Inflammatory macrophage treated with lipopolysaccharide for 1 hour (primary cell): Measurements from ENCODE around the gene CORO1C.

Source experiments
- DNase-seq, 2 donors: peaks; one replicate each; pipeline ENCODE4 v3.0.0-alpha.2; 2020 to 2022

The CORO1C gene

DNA sequence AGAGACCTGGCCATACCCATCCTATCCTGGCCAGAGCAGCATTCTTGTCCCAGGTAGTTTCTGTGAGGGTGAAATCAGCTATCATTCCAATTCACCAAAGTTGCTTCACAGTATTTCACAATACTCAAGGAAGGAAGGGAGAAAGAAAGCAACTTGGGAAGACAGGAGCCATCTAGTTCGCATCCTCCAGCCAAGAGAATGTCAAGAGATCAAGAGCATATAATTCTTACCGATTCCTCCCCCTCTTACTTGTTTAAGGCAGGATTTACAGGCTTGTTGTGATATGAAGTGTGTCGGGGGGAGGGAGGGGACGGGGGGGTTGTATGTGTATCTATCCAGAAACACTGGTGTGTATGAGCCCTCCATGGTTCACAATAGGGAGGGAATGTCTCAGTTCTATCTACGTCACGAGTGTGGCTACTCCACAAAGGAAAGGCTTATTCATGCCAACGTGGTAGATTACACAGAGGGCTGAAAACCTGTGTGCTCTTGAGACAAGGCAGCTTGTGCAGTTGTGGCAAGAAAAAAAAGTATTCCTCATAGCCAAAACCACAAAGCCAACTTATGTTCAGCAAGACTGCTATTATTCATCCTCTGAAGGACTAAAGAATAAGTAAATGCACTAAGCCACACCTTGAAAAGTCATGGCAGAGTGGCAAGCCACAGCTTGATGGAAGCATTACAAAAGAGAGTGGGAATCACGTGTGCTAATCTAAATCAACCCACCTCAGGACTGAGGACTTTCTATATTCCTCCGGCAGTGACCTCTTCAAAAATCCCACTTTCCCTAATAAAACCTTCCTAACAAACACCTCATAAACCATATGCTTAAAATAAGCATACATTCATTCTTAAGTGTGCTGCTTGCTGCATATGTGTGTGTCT is 35.0 kb downstream of the CORO1C start:
- DNase-seq: peak in 1 of 2 donors; percentile 64

DNA sequence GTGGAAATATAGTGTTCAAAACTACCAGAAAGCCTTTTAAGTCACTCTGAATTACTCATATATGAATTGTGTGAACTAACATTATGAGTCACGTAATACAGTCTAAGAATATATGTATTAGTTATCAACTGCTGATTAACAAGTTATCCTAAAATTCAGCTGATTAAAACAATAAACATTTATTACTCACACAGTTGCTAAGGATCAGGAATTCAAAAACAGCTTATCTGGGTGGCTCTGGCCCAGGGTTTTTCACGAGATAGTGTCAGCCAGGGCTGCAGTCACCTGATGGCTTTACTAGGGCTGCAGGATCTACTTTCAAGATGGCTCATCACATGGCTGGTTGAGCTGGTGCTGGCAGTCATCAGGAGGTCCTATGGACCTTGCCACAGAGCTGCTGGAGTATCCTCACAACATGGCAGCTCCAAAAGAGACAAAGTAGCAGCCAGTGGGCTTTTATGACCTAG is 36.5 kb downstream of the CORO1C start:
- DNase-seq: peak in 1 of 2 donors; percentile 27

DNA sequence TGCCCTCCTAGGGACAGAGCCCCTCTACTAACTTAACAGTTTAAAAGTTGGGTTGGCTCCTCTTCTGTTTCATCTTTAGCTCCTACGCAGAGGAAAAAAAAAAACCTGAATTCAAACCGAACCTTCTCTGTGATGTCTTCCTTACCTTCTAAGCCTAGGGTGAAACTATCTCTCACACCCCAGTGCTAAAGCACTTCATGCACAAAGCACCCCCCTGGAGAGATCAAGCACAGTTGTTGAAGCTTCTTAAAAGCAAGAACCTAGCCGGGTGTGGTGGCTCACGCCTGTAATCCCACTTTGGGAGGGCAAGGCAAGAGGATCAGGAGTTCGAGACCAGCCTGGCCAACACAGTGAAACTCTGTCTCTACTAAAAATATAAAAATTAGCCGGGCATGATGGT is 37.6 kb downstream of the CORO1C start:
- DNase-seq: no peak

DNA sequence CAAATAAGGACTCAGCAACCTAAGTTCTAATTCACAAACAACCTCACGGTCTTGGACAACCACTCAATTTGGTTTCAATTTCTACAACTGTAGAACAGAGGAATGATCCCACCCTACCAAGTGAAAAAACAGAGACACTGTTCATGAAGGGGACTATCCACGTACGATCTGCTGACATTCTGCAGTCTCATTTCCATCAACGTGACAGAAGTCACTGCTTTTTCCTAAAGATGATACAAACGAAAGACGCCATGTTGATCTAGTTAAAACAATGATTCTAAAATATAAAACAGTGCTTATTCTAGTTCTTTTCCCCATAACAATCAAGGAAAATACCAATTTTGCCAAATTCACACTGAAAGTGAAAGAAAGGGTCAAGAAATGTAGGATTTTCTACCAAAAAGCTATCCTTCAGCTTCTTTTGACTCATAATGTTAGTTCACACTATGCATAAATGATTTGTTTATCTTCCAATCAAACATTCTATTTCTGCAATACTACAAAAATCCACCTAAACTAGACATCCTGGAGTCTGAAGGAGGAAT is 38.1 kb downstream of the CORO1C start:
- no peak for DNase-seq

DNA sequence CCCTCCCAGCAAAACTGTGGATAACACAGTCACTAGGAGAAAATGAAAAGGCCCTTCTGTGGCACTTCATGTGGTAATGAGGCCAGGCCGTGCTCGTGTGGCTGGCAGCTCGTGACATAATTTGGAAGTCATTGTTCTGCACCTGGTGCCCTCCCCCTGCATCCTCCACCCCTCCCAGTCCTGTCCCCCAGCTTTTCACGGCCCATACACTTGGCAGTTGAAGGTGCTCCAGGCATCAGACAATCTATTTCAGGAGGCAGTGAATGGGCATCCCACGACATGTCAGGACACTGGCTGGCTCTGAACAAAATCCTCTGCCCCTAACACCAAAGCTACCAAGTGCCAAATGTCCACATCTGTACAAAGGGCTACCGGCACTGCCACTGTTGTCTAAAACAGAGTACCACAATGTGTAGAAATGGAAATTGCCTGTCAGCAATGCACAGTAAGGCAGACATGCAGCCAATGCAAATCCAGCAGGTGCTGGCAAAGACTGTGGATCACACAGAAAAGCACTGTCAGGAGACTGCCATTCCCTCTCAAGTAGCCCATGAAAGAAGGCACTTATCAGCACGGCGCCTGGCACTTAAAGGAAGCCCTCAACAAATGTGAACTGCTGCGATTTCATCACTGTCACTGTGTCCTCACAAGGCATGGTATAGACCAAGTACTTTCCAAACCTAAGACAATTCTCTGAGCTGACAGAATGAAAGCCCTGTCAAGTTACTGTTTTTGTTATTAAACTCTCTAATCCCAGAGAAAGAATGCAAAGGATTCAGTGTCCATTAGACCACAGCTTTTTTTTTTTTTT is 39.1 kb downstream of the CORO1C start:
- DNase-seq: peak; percentile 68 to 75

DNA sequence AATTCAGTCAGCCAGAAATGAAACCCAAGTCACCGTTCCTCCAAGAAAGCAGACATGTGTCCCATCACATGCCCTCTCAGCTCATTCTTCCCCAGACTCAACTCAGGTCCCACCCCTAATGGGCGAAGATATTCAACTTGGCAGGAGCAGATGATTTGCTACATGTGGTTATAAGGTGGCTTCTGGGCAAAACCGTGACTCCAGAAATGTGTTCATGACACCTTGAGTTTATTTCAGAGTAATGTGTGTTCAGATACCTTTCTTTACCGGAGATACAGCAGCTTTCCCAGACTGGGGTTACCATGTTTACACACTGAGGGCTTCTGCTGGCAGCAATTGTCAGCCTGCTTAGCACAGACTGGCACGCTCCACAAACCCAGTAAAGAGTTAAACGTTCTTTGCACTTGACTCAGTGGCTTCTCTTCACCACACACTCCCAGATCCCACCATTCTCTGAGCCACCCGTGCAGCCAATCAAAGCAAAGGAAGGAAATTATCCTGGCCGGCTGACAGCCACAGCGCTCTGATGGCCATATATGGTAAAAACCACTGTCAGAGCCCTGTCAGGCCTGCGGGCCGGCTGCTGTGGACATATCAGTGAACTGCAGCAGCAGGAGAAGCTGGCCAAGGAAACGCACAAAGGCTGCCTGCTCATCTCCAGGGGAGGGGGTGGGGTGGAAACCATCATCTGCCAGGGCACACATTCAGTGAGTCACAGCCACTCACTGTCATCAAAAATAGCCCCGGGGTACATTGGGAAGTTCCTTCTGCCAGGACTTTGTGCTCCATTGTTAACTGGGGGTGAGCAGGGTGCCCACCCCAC is 39.9 kb downstream of the CORO1C start:
- DNase-seq: peak; percentile 91 to 93

DNA sequence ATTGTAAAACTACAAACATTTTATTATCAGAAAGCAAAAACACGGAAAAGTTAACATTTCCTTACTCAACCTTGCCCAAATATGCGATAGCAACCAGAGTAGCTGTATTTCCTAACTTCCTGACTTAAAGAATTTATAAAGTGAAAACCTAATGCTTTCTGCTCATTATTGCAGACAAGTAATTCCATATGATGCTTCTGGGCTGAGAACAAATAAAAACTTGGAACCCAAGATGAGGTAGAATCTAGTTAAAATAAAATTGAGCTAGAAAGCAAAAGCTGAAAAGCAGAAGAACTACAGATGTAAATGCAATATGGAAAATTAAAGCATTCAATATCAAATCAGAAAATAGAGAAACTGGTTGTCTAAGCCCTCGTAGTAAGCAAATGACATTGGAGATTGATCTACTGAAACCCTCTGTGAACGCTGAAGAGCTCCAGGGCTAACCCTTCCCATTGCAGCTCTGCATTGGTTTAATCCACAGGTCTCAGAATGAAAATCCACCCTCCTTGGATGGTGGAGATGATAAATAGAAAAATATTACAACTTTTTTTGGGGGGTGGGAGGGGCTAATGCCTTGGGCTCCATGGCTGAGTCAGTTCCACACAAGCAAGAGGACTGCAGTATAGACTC is 40.7 kb downstream of the CORO1C start:
- no peak for DNase-seq

DNA sequence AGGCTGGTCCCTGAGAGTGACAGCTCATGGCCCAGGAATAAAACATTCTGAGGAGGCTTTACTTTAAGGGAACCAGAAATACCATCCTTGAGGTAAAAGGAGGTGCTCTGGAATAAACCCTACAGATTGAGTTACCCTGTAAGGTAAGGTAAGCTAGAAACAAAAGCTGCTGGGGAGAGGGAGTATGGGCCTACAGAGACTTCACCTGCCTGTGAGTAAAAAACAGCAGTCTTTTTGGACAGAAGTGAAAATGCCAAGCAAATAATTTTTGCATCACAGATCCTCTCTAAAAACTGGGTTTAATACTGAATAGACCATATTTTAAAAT is 41.2 kb downstream of the CORO1C start:
- DNase-seq: no peak

DNA sequence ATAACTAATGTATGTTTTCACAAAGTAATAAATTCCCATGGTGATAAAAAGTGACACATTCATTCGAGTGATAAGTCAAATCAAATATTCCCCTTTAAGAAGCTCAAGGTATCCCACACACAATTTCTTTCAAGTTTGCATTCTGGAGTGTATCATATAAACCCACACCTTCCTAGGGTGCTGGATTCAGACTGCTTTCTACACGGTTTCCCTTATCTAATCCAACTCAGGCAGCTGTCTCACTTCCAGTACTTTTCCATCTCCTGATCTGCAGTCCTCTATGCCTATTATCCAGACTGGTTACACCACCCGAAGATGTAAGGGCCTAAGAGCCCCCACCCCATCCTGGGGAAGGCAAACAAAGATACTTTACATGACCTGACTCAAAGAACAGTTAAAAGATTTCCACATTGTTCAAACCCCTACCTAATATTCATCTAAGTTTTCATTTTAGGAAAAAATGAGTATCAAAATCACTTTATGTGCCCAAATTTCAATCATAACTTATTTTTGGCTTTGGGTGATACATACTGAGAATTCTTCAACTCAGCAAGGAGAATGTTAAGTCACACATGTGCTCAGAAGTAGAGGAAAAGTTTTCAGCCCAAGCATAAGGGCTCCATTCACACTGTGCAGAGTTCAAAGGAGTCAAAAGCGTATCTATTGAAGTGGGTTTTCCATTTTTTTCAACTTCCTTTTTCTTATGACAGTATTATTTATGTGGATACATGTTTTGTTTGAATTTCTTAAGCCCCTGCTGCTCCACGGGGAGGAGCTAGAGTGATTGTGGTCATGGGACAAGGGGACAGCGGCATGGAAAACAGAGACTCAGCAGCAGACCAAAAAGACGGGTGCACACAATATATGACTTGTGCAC is 41.8 kb downstream of the CORO1C start:
- peak; percentile 78 to 90 for DNase-seq

DNA sequence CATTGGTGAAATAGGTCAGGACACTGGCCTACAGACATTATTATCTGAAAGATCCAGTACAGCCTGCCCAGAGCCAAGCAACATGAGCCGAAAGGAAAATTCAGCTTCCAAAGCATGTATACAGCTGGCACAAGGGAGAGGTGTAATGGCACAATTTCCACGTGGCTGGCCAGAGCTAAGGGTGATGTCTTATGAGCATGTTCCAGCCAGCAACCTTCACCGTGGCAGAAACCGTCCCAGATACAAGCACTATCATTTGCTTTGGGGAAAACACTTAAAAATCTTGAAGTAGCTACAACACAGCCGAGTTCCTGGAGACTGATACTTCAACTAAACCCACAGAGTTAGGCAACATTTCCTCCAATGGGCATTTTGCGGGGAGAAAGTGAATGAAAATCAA is 44.5 kb downstream of the CORO1C start:
- DNase-seq: no peak

DNA sequence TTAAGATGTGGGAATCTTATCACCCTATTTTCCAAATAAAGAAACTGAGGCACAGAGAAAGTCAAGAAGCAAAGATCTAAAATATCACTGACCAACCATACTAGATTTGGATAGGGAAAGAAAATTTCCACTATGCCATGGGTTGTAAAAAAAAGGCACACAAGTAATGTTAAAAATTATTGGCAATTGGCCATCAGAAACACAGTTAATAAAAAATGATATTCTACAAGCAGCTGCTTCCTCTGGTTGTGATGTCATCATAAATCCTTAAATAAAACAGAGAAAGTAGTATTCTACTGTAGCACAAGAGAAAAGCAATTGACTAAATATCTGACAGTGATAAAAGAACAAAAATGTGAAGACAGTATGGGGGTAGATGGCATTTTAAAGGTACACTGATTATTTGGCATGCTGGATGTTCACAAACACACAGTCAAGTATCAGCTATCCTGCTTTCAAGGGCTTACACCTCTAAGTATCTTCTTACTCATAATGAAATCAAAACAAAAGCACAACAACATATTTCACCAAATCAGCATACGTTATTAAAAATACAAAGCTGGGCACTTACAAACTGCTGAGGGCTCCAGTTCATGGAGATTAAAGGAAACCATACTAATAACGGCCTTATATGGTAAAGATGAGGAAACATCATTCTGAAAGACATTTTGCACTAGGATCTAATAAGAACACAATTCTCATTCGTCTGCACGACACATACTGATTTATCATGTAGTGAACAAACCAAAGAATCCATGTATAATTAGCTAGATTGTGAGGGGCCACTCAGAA is 45.7 kb downstream of the CORO1C start:
- no peak for DNase-seq

DNA sequence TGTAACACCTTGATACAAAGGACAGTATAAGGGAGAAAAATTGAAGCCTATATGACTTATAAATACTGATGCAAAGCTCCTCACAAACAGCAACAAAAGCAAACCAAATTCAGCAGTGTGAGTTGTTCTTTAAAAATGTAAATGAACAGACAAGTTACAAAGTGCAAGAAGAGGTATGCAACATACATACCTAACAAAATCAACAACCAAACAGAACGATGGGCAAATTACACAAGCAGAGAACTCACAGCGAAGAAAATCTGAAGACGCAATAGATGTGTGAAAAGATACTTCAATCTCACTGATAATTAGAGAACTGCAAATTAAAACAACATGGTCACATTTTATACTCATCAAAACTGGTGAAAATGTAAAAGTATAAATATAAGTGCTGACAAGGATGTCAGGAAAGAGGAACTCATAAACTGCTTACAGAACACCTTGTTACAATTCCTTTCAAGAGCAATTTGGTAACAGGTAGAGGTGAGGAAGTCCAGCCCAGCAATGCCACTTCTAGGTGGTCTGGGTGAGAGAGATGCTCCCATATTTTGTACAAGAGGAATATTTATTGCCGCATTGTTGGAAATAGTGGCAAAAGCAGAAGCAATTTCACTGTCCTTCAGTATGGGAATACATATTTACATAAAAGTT is 47.3 kb downstream of the CORO1C start:
- no peak for DNase-seq

DNA sequence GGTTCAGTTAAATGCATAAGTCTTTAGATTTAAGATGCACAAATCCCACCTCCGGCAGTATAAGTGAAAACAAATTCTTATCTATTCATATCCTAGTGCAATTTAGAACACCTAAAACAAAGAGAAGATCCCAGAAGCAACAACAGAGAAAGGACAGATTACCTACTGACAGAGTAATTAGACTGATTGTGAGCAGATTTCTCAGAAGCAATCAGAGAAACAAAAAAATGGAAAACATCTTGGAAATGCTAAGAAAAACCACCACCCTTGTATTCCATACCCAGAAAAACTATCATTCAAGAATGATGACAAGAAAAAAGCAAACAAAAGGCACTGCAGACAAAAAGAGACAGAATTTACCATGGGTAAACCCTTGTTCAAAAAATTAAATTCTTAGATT is 50.0 kb downstream of the CORO1C start:
- no peak for DNase-seq

DNA sequence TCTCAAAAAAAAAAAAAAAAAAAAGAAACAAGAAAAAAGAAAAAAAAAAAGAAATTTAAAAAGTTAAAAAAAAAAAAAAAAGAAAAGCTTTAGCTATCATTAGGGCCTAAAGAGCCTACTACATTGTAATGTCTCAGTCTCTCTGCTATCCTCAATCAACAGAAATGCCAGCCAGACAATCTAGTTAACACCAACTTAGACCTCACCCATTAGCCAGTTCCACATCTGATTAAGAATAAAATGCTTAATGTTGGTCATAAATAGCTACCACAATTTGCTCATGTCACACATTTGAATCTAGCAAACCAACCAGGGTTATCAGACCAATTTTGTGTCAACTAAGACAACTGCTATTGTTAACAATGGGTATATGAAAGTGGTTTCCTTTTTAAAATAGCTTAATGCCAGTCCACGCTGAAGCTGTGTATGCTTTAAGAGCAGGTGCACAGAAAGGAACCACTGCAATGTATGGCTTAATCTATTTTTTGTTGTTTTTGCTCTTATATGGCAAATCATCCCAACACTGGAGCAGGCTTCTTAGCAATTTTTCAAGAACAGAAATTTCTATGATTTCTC is 52.1 kb downstream of the CORO1C start:
- no peak for DNase-seq

DNA sequence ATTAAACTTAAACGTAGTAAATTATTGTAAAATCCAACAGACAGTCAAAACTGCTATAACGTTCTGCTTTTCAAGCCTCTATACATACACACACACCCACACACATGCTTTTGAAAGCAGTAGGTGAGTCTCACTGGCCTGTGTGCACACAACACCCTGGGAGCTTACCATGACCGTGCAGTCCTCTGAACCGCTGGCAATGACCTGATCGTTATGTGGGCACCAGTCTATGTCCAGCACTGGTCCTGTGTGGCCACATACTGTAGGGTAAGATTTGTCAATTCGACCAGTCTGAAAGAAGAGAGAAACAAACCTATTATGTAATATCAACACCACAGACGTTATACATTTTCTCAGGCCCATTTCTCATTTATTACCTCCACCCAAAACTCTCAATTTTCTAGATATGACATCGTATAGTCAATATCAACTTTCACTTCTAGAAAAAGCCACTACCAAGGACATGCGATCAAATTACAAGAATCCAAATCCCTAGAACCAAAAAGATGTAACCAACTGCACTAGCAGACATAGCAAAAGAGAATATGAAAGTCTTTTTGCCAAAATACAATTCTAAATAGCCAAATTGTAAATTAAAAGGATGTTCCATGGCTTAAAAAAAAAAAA is 53.1 kb downstream of the CORO1C start:
- DNase-seq: peak in 1 of 2 donors; percentile 56

DNA sequence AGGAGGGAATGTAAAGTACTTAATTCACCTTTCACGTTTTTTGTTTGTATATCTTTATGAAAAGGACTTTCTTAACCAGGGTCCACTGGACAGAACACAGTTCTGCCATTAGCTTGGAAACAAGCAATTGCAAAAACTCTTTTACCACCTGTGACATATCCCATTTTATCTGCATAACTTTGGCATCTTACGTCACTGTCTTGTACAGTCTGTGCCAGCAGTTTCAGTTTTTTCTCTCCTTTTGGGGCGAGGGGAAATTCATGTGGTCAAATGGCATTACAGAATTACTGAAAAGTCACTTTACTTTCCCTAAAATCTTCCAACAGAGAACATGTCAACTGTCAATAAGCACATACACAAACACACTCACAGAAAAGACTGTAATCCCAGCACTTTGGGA is 53.9 kb downstream of the CORO1C start:
- DNase-seq: no peak

DNA sequence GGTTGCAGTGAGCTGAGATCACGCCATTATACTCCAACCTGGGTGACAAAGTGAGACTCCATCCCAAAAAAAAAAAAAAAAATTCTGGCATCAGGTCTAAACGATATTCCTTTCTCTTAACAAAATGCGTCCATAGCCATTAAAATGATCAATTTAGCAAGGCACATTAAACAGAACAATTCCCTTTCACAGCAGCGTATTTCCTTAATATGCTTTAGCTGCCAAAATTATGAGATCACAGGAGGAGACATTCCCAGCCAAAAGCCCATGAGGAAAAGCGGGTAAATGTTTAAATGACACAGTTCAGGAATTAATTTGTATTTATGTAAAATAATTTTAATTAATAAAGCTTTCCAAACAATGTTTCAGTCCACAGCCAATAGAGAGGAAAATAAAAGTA is 54.6 kb downstream of the CORO1C start:
- DNase-seq: no peak

DNA sequence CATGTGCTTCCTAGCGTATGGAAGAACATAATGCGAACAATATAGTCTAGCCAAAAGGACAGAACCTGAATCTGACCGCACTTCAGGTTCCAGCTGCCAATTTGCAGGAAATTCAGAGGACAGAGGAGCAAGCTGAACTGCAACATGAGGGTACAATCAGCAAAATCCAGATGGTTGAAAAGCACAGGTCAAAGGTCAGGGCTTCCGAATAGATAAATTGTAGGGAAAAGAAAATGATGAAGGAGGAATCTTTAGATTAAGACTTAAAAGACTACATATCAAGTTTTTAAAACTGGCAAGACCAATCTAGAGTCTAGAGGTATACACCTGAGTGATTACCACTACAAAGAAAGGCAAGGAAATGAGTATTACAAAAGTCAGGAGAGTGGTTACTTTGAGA is 55.5 kb downstream of the CORO1C start:
- no peak for DNase-seq

DNA sequence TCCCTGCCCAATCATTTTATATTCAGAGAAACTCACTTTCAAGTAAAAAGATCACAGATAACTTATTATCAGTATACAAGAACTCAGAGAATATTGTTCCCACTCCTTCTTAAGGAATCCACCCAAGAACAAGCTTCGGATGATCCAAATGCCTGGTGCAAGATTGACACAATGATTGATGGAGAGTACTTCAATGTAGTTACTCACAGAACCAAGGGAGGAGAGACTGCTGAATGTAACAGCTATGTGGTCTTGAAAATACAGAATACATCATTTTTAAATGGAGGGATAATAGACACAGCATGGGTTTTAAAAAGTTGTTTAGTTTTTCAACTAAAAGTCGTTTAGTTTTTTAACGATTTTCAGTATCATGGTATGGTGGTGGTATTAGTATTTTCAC is 59.3 kb downstream of the CORO1C start:
- DNase-seq: no peak
